ENCODE measurements around the gene ANKS4B. TPM values are rescaled to one million over a fixed set of nuclear protein-coding genes. Genes with fewer than 3 reads are reported as not detected.
"Not testable (repeated sequence)": the region's sequence is repeated elsewhere in the genome, so short reads cannot be mapped to it uniquely, and the experiment has no call there.

The ANKS4B gene
- polyA plus RNA-seq, 1 donor from 2014 or later: not detected

GRCh38 chr16:21244518-21245215 is 11.2 kb downstream of the ANKS4B start:
- TF ChIP-seq MXI1 (conservative IDR thresholded peaks at IDR 0.05; ENCODE audit: poor library complexity, severe bottlenecking): no peak
- TF ChIP-seq TAF1 (IDR thresholded peaks at IDR 0.05; ENCODE audit: low read depth): no peak
- no peak for TF ChIP-seq EZH2 (IDR thresholded peaks at IDR 0.05; ENCODE audit: borderline replicate concordance, insufficient read depth, low read length, poor library complexity, severe bottlenecking)
- TF ChIP-seq CTCF (IDR thresholded peaks at IDR 0.05; ENCODE audit: poor library complexity, severe bottlenecking): no peak
- TF ChIP-seq SMC3 (conservative IDR thresholded peaks at IDR 0.05; ENCODE audit: poor library complexity): no peak
- no peak for TF ChIP-seq RAD21 (conservative IDR thresholded peaks at IDR 0.05)
- no peak for TF ChIP-seq REST (IDR thresholded peaks at IDR 0.05; ENCODE audit: borderline replicate concordance)
- TF ChIP-seq POLR2AphosphoS5 (IDR thresholded peaks at IDR 0.05): no peak
- TF ChIP-seq EP300 (conservative IDR thresholded peaks at IDR 0.05; ENCODE audit: poor library complexity, severe bottlenecking): no peak
- H3K36me3 ChIP-seq (ENCODE audit: insufficient read depth, low read length): no peaks in the 10 kb centered on the region
- H3K9ac ChIP-seq (ENCODE audit: low read length): no peak overlapping the region
- H3K79me2 ChIP-seq (replicated peaks; ENCODE audit: insufficient read depth, low read length): no peaks in the 10 kb centered on the region
- H3K4me3 ChIP-seq (ENCODE audit: low read length): no peak overlapping the region
- no peaks in the 10 kb centered on the region for H4K20me1 ChIP-seq (ENCODE audit: insufficient read depth)
- H2AFZ ChIP-seq (ENCODE audit: low read depth, low read length): no peak overlapping the region
- H3F3A ChIP-seq (ENCODE audit: insufficient read depth, low read length, poor library complexity, severe bottlenecking): no peaks in the 10 kb centered on the region
- no peak overlapping the region for H3K4me2 ChIP-seq (ENCODE audit: low read length)
- no peaks in the 10 kb centered on the region for H3K9me2 ChIP-seq (ENCODE audit: insufficient read depth, low read length)
- H3K27me3 ChIP-seq (ENCODE audit: insufficient read depth, low read depth, low read length): no peaks in the 10 kb centered on the region
- H3K27ac ChIP-seq (ENCODE audit: low read length): no peak overlapping the region
- no peaks in the 10 kb centered on the region for H3K9me3 ChIP-seq (ENCODE audit: low read length)

- H3K9me3 ChIP-seq (ENCODE audit: low read length); H3K79me2 ChIP-seq (replicated peaks; ENCODE audit: insufficient read depth, low read length); H4K20me1 ChIP-seq (ENCODE audit: insufficient read depth): not testable (repeated sequence)
Observed at GRCh38 chr16:21248179-21248578, 14.7 kb downstream of the ANKS4B start.

More at GRCh38 chr16:21248179-21248578, 14.7 kb downstream of the ANKS4B start:
- not testable (repeated sequence) for H2AFZ ChIP-seq (ENCODE audit: low read depth, low read length); H3K36me3 ChIP-seq (ENCODE audit: insufficient read depth, low read length); H3K4me2 ChIP-seq (ENCODE audit: low read length); H3K27ac ChIP-seq (ENCODE audit: low read length); H3K4me3 ChIP-seq (ENCODE audit: low read length); H3K9me2 ChIP-seq (ENCODE audit: insufficient read depth, low read length); H3F3A ChIP-seq (ENCODE audit: insufficient read depth, low read length, poor library complexity, severe bottlenecking); H3K27me3 ChIP-seq (ENCODE audit: insufficient read depth, low read depth, low read length); H3K9ac ChIP-seq (ENCODE audit: low read length)
